ENCODE measurements around the gene LMNTD2.

GRCh38 chr11:563066-563811, 2.7 kb upstream of the LMNTD2 start:
- TF ChIP-seq CTCF (IDR thresholded peaks at IDR 0.05; ENCODE audit: low read depth, low read length, poor library complexity, severe bottlenecking) (no peak), EZH2phosphoT487 (IDR thresholded peaks at IDR 0.05; ENCODE audit: borderline replicate concordance, low read length) (no peak)

Data from DOHH2 (cell line).